K562 (cell line): ENCODE results near the gene TNPO3. TPM values are rescaled to one million over a fixed set of nuclear protein-coding genes. Genes with fewer than 3 reads are reported as not detected.

ENCODE experiments used
- ATAC-seq: fragments of 200-7000 bp; cut with Tn5 transposase; 3 replicates; pipeline ENCODE4 v1.9.1; 2020; ENCODE audit warnings: moderate library complexity
- BruUV-seq: library from RNA; stranded (reverse); fragments of 400-500 nt; replicated peaks from 2 replicates; lab custom pipeline; 2021; lab: Mats Ljungman, UMichigan
- CTCF ChIA-PET: fragments of 300-600 bp; formaldehyde crosslinking; extraction: SDS; loops from one replicate; lab custom pipeline; 2021; ENCODE audit warnings: low intra/inter-chr PET ratio; lab: Yijun Ruan, JAX
- POLR2A ChIA-PET: fragments of 300-600, 350-650 bp; sonication (Branson Sonifier 250); formaldehyde crosslinking; extraction: SDS; loops from one replicate; lab custom pipeline; 2021; ENCODE audit warnings: antibody characterized with exemption, inconsistent platforms; lab: Yijun Ruan, JAX
- DNase-seq, 4 experiments: peaks; one replicate each; pipeline versions ENCODE4 v3.0.0 to v3.0.0-alpha.2; 2011 to 2018; ENCODE audit warnings: low spot score in 3 of 4, mixed read lengths in 3 of 4; ENCODE audit errors: extremely low read depth in 1 of 4
- FAIRE-seq: peaks from 2 replicates; lab custom pipeline; 2011; peaks lifted over from hg19 to GRCh38; lab: Jason Lieb, UNC
- H2AFZ ChIP-seq: 2 replicates; pipeline ENCODE4 v1.6.0; 2011; ENCODE audit warnings: low read depth, low read length, control low read depth, inconsistent platforms
- H3K27ac ChIP-seq: fragments of 200-600 bp; 3 replicates; pipeline ENCODE4 v1.8.0; 2011; ENCODE audit warnings: low read depth, mild to moderate bottlenecking, control low read depth, inconsistent platforms, low read length, moderate library complexity, mixed read lengths; ENCODE audit errors: extremely low read depth
- H3K27me3 ChIP-seq, 2 experiments: fragments of 300-600 bp in 1 of 2; 2 replicates in 1 of 2; 3 replicates in 1 of 2; pipeline versions ENCODE4 v1.6.0 to v1.8.0; 2011; ENCODE audit warnings: inconsistent platforms in 2 of 2, low read length in 2 of 2, mild to moderate bottlenecking in 1 of 2, mixed read lengths in 1 of 2, moderate library complexity in 1 of 2; ENCODE audit not compliant: control insufficient read depth in 2 of 2, insufficient read depth in 2 of 2
- H3K36me3 ChIP-seq: fragments of 300-600 bp; 3 replicates; pipeline ENCODE4 v1.8.0; 2011; ENCODE audit warnings: mild to moderate bottlenecking, low read length, inconsistent platforms; ENCODE audit not compliant: control insufficient read depth, insufficient read depth
- H3K4me1 ChIP-seq, 2 experiments: fragments of 200-600 bp in 1 of 2; replicated peaks in 1 of 2; 2 replicates in 1 of 2; 3 replicates in 1 of 2; pipeline versions ENCODE4 v1.5.1 to v1.8.0; 2011; ENCODE audit warnings: inconsistent platforms in 2 of 2, low read length in 2 of 2, mild to moderate bottlenecking in 1 of 2, mixed read lengths in 1 of 2, moderate library complexity in 1 of 2; ENCODE audit not compliant: control insufficient read depth in 2 of 2, insufficient read depth in 2 of 2
- H3K4me2 ChIP-seq: 2 replicates; pipeline ENCODE4 v1.6.1; 2011; ENCODE audit warnings: low read length, control low read depth, inconsistent platforms, mixed read lengths; ENCODE audit not compliant: insufficient read depth
- H3K4me3 ChIP-seq: fragments of 200-600 bp; sonication (generic), shearing (Covaris generic); 2 replicates; pipeline ENCODE4 v1.5.1; 2016; ENCODE audit warnings: control low read depth, inconsistent platforms
- H3K79me2 ChIP-seq: fragments of 200-600 bp; 3 replicates; pipeline ENCODE4 v1.8.0; 2011; ENCODE audit warnings: low read length, inconsistent platforms; ENCODE audit not compliant: control insufficient read depth, insufficient read depth
- H3K9ac ChIP-seq, 2 experiments: 2 replicates each; pipeline versions ENCODE4 v1.6.0 to v1.6.1; 2011; ENCODE audit warnings: low read depth in 2 of 2, low read length in 2 of 2, control low read depth in 1 of 2, inconsistent platforms in 1 of 2, mild to moderate bottlenecking in 1 of 2, mixed read lengths in 1 of 2; ENCODE audit not compliant: insufficient read depth in 1 of 2
- H3K9me1 ChIP-seq: one replicate; pipeline ENCODE4 v1.6.0; 2011; ENCODE audit warnings: inconsistent platforms, mild to moderate bottlenecking, low read length, moderate library complexity; ENCODE audit not compliant: control insufficient read depth, insufficient read depth
- H3K9me3 ChIP-seq: replicated peaks from 2 replicates; pipeline ENCODE4 v1.5.1; 2011; ENCODE audit warnings: low read depth, low read length, inconsistent platforms; ENCODE audit not compliant: control insufficient read depth, insufficient read depth
- H4K20me1 ChIP-seq: replicated peaks from 2 replicates; pipeline ENCODE4 v1.6.1; 2011; ENCODE audit warnings: low read length, inconsistent platforms, mixed read lengths; ENCODE audit not compliant: control insufficient read depth, insufficient read depth
- ELF1 ChIP-seq: fragments of 200-800 bp; sonication (Bioruptor generic); IDR thresholded peaks from 2 replicates; pipeline ENCODE4 v1.6.1; 2016; ENCODE audit warnings: missing genetic modification characterization, missing compliant biosample characterization
- EZH2 ChIP-seq: IDR thresholded peaks from 2 replicates; pipeline ENCODE4 v1.6.1; 2012; ENCODE audit warnings: low read depth, mild to moderate bottlenecking, inconsistent platforms, low read length, borderline replicate concordance
- MIER1 ChIP-seq: fragments of 450-650 bp; IDR thresholded peaks from 2 replicates; pipeline ENCODE4 v1.6.1; 2016; ENCODE audit warnings: antibody characterized with exemption, mild to moderate bottlenecking, low read depth
- RAD51 ChIP-seq: fragments of 450-650 bp; IDR thresholded peaks from 2 replicates; pipeline ENCODE4 v1.7.1; 2016; ENCODE audit warnings: low read depth, mild to moderate bottlenecking, borderline replicate concordance
- ZNF449 ChIP-seq: fragments of 250-450 bp; sonication (Bioruptor Pico); IDR thresholded peaks from 2 replicates; pipeline ENCODE4 v1.8.0; 2022; ENCODE audit warnings: moderate library complexity, mild to moderate bottlenecking, inconsistent platforms
- ZNF668 ChIP-seq: fragments of 250-450 bp; sonication (Bioruptor Pico); IDR thresholded peaks from 2 replicates; pipeline ENCODE4 v1.8.0; 2022; ENCODE audit warnings: mild to moderate bottlenecking, inconsistent platforms
- WGBS: fragments of 100-300 bp; shearing (Covaris generic); methylation state at CpG from one replicate; pipeline ENCODE4 v1.1.6; 2016; ENCODE audit warnings: low coverage, mixed read lengths; ENCODE audit not compliant: insufficient coverage; ENCODE audit errors: missing lambda C conversion rate; 5-methylcytosine and 5-hydroxymethylcytosine counted together
- in situ Hi-C: fragments of 300-500 bp; cut with MboI; formaldehyde crosslinking; loops from 4 replicates; pipeline ENCODE4 v1.15.0; 2018; ENCODE audit warnings: inconsistent platforms, mixed read lengths
- intact Hi-C: fragments of 100-400 bp; cut with micrococcal nuclease; formaldehyde crosslinking; loops from 2 replicates; pipeline ENCODE4 v1.14.2; 2022
- polyA plus RNA-seq, 8 experiments: library from polyadenylated mRNA; depleted of rRNA in 4 of 8; stranded (reverse) in 5 of 8; unstranded in 3 of 8; fragments of >200 nt; fragmentation: Nextera tagmentation in 2 of 8; fragmentation: Illumina TruSeq in 1 of 8; extraction: Ambion mirVana in 2 of 8; extraction: Trizol in 1 of 8; gene quantifications; 2 replicates each; pipeline versions ENCODE4 v1.2.1 to v1.2.3, GENCODE V29; 2011 to 2014; ENCODE audit warnings: inconsistent platforms in 1 of 8, missing spikeins in 1 of 8
- total RNA-seq, 7 experiments: library from RNA; depleted of rRNA in 6 of 7; stranded (reverse); fragments of >200 nt in 6 of 7; fragmentation: Illumina TruSeq in 2 of 7; extraction: Trizol in 2 of 7; gene quantifications; 2 replicates each; pipeline versions ENCODE4 v1.2.1 to v1.2.3, GENCODE V29; 2011 to 2021; ENCODE audit warnings: low replicate concordance in 1 of 7

Gene TNPO3
- total and polyA plus RNA-seq, 9 of the 15 experiments (the other 6 are each of a cell fraction or from before 2014, with no cell fraction given), result 35.8 to 125 (median 110) TPM

DNA sequence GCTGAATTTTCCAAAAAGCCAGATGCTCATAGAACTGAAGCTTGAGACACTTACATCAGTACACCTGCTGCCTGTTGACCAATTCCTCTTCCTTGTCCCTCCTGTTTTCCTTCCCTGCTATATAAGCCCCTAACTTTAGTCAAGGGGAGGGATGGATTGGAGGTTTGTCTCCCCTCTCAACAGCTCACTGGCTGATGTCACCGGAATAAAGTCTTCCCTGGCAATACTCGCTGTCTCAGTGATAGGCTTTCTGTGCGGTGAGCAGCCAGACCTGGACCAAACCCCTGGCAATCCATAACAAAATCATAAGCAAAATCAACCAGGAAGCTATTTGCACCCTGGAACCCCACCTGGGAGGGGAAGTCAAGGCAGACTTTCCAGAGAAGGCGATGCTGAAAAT lies 118.1 kb downstream of the TNPO3 start:
- H3K4me3 ChIP-seq, result no peak overlapping the region
- in situ Hi-C loops, result no loop called here
- peaks cover 78 to 92% of the 10 kb centered on the region in 2 experiments for H3K27me3 ChIP-seq
- 43% methylated on average over 4 of the region's 4 CpGs for WGBS
- ChIA-PET CTCF (no interaction called here), POLR2A (interaction anchor here (1.0 kb wide), 1 partner anchor 16 kb away, joined by 3 read pairs; no protein-coding TSS in a partner anchor)
- no peaks in the 10 kb centered on the region for H3K36me3 ChIP-seq
- H3K4me2 ChIP-seq, result no peak overlapping the region
- peaks cover 0 to 31% of the 10 kb centered on the region in 2 experiments; a peak in 2 of 5 replicates for H3K4me1 ChIP-seq
- DNase-seq (no peak), ATAC-seq (no peak), FAIRE-seq (peak; percentile 40)
- H3K9ac ChIP-seq, result no peak overlapping the region
- no peaks in the 10 kb centered on the region for H3K9me3 ChIP-seq
- BruUV-seq, result no TSS peak
- H3K9me1 ChIP-seq, result no peaks in the 10 kb centered on the region
- intact Hi-C loops, result no loop called here
- peaks cover 10% of the 10 kb centered on the region for H4K20me1 ChIP-seq
- no peak overlapping the region for H2AFZ ChIP-seq
- H3K79me2 ChIP-seq, result no peaks in the 10 kb centered on the region
- no peak overlapping the region for H3K27ac ChIP-seq
- TF ChIP-seq ELF1 (no peak), MIER1 (no peak), ZNF449 (CRISPR knock-in tag) (no peak), ZNF668 (CRISPR knock-in tag) (no peak), EZH2 (peak; percentile 70; the same call in 1 of the 2 replicates), RAD51 (no peak)
